ENCODE data around the gene SPON1. TPM values are rescaled to one million over a fixed set of nuclear protein-coding genes. Genes with fewer than 3 reads are reported as not detected.
A peak's percentile ranks its signal among the peaks of the same experiment; 100 is the strongest.

The SPON1 gene
- total and polyA plus RNA-seq, 9 donors: 15.3 to 35.2 (median 23.3) TPM

DNA sequence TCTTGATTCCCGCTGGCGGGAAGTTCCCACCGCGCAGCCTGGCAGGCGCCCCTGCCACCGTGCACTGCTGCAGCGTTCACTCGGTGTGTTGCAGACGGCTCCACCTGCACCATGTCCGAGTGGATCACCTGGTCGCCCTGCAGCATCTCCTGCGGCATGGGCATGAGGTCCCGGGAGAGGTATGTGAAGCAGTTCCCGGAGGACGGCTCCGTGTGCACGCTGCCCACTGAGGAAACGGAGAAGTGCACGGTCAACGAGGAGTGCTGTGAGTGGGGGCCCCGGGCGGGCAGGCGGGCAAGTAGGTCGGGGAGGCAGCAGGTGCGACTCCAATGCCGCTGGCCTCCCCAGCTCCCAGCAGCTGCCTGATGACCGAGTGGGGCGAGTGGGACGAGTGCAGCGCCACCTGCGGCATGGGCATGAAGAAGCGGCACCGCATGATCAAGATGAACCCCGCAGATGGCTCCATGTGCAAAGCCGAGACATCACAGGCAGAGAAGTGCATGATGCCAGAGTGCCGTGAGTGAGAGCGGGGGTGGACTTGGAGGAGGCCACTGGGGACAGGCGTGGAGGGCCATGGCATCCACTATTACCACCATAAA, 296.8 kb downstream of the SPON1 start:
- Histone ChIP-seq H3K9me3 (replicated peaks; ENCODE audit: control insufficient read depth, low read depth, low read length) (no peaks in the 10 kb centered on the region), H3K27ac (ENCODE audit: low read length) (no peak overlapping the region), H3K4me1 (ENCODE audit: control insufficient read depth, insufficient read depth, low read length) (peaks cover 34% of the 10 kb centered on the region), H3K4me3 (ENCODE audit: low read length) (no peak overlapping the region), H3K27me3 (ENCODE audit: control insufficient read depth, insufficient read depth, low read length) (peaks cover 4% of the 10 kb centered on the region), H3K36me3 (ENCODE audit: control insufficient read depth, insufficient read depth, low read length) (peaks cover 3% of the 10 kb centered on the region)
- DNase-seq: no peak
- 63% methylated on average over 34 of the region's 38 CpGs for WGBS (ENCODE audit: insufficient coverage)

DNA sequence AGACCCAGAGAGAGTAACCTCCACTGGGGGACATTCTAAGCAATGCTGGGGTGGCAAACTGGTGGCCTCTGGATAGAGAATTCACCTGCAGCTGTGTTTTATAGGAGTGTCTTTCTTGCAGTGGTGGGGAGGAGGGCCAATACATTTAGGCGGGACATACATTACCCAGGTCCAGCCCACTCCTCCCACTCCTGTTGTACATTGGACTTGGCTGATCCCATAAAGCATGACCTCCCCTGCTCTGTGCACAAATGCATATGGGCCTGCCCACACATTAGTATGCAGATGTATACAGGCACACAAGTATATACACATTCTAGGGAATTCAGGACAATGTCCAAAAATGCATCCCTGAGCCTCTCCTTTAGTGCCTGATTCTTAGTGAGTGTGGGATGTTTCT, 297.4 kb downstream of the SPON1 start:
- DNase-seq: no peak

DNA sequence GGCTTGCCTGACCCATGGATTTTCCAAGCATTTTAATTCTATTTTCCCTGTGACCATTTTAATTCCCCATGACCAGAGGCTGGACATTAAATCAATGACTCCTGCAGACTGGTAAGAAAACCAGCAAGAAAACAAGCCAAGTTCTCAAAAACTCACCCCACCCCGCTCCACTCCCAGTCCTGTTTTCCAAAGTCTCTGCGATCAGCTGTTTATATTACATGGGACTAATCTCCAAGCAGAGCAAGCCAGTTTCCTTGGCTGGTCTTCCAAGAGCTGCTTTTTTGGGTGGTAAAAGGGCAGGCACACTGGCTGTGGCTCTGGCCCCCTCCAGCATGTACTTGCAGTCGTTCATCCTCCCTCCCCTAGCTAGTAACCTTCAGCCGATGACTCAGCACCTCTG, 298.5 kb downstream of the SPON1 start:
- H3K4me1 ChIP-seq (ENCODE audit: control insufficient read depth, insufficient read depth, low read length): peaks cover 24% of the 10 kb centered on the region
- H3K27ac ChIP-seq (ENCODE audit: low read length): no peak overlapping the region
- WGBS (ENCODE audit: insufficient coverage): 83% methylated on average over 1 of the region's 4 CpGs
- no peaks in the 10 kb centered on the region for H3K9me3 ChIP-seq (replicated peaks; ENCODE audit: control insufficient read depth, low read depth, low read length)
- peaks cover 10% of the 10 kb centered on the region for H3K36me3 ChIP-seq (ENCODE audit: control insufficient read depth, insufficient read depth, low read length)
- no peak overlapping the region for H3K4me3 ChIP-seq (ENCODE audit: low read length)
- peak; percentile 77 for DNase-seq
- H3K27me3 ChIP-seq (ENCODE audit: control insufficient read depth, insufficient read depth, low read length): peaks cover 4% of the 10 kb centered on the region

More for the DNA sequence above, 297.4 kb downstream of the SPON1 start:
- no CpG with 5 or more reads among the region's 1 CpG for WGBS (ENCODE audit: insufficient coverage)
- Histone ChIP-seq H3K9me3 (replicated peaks; ENCODE audit: control insufficient read depth, low read depth, low read length) (no peaks in the 10 kb centered on the region), H3K27ac (ENCODE audit: low read length) (no peak overlapping the region), H3K27me3 (ENCODE audit: control insufficient read depth, insufficient read depth, low read length) (peaks cover 4% of the 10 kb centered on the region), H3K4me3 (ENCODE audit: low read length) (no peak overlapping the region), H3K36me3 (ENCODE audit: control insufficient read depth, insufficient read depth, low read length) (peaks cover 3% of the 10 kb centered on the region), H3K4me1 (ENCODE audit: control insufficient read depth, insufficient read depth, low read length) (peaks cover 28% of the 10 kb centered on the region)

DNA sequence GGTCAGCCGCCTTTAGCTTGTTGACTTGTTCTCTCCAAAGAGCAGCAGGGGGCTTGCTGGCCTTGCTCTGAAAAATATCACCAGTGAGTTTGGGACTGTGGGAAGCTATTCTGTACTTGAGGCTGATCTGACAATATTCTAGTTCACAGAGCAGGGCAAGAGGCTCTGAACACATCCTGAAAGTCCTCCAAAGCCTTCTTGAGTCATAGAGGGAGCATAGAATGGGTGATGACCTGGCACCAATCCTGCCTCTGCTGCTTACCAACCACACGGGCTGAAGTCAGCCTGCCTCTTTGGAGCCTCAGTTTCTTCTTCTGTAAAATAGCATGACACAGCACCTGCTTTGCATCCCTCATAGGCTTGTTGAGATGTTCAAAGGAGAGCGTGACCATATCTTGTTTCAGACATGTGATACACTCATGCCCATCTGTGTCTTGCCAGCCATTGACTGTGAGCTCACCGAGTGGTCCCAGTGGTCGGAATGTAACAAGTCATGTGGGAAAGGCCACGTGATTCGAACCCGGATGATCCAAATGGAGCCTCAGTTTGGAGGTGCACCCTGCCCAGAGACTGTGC, 299.8 kb downstream of the SPON1 start:
- peaks cover 24% of the 10 kb centered on the region for H3K4me1 ChIP-seq (ENCODE audit: control insufficient read depth, insufficient read depth, low read length)
- H3K4me3 ChIP-seq (ENCODE audit: low read length): no peak overlapping the region
- peaks cover 10% of the 10 kb centered on the region for H3K36me3 ChIP-seq (ENCODE audit: control insufficient read depth, insufficient read depth, low read length)
- DNase-seq: no peak
- WGBS (ENCODE audit: insufficient coverage): 91% methylated on average over 8 of the region's 8 CpGs
- no peaks in the 10 kb centered on the region for H3K9me3 ChIP-seq (replicated peaks; ENCODE audit: control insufficient read depth, low read depth, low read length)
- peaks cover 4% of the 10 kb centered on the region for H3K27me3 ChIP-seq (ENCODE audit: control insufficient read depth, insufficient read depth, low read length)
- no peak overlapping the region for H3K27ac ChIP-seq (ENCODE audit: low read length)

DNA sequence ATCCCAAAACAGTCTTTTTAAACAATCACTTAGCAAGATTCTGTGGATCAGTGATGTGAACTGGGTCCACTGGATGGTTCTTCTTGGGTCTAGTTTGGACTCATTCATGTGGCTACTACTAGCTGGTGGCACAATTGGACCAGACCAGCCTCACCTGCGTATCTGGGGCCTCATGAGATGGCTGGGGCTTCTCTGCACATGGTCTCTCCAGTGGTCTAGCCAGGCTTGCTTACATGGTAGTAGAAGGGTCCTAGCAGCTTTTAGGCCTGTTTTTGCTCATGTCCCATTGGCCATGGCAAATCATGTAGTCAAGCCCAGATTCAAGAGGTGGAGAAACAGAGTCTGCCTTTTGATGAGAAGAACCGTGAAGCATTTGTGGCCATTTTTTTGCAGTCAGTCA, 302.4 kb downstream of the SPON1 start:
- 92% methylated on average over 2 of the region's 2 CpGs for WGBS (ENCODE audit: insufficient coverage)
- H3K27ac ChIP-seq (ENCODE audit: low read length): no peak overlapping the region
- DNase-seq: no peak

DNA sequence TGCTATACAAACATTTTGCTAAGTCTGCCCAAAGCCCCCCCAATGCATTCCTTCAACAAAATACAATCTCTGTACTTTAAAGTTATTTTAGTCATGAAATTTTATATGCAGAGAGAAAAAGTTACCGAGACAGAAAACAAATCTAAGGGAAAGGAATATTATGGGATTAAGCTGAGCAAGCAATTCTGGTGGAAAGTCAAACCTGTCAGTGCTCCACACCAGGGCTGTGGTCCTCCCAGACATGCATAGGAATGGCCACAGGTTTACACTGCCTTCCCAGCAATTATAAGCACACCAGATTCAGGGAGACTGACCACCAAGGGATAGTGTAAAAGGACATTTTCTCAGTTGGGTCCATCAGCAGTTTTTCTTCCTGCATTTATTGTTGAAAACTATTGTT, 304.1 kb downstream of the SPON1 start:
- Histone ChIP-seq H3K36me3 (ENCODE audit: control insufficient read depth, insufficient read depth, low read length) (peaks cover 10% of the 10 kb centered on the region), H3K9me3 (replicated peaks; ENCODE audit: control insufficient read depth, low read depth, low read length) (no peaks in the 10 kb centered on the region), H3K4me1 (ENCODE audit: control insufficient read depth, insufficient read depth, low read length) (peaks cover 7% of the 10 kb centered on the region), H3K27ac (ENCODE audit: low read length) (no peak overlapping the region), H3K27me3 (ENCODE audit: control insufficient read depth, insufficient read depth, low read length) (no peaks in the 10 kb centered on the region), H3K4me3 (ENCODE audit: low read length) (no peak overlapping the region)
- no CpG with 5 or more reads among the region's 1 CpG for WGBS (ENCODE audit: insufficient coverage)
- DNase-seq: no peak

More for the DNA sequence above, 302.4 kb downstream of the SPON1 start:
- no peak overlapping the region for H3K4me3 ChIP-seq (ENCODE audit: low read length)
- peaks cover 10% of the 10 kb centered on the region for H3K36me3 ChIP-seq (ENCODE audit: control insufficient read depth, insufficient read depth, low read length)
- H3K27me3 ChIP-seq (ENCODE audit: control insufficient read depth, insufficient read depth, low read length): peaks cover 2% of the 10 kb centered on the region
- peaks cover 18% of the 10 kb centered on the region for H3K4me1 ChIP-seq (ENCODE audit: control insufficient read depth, insufficient read depth, low read length)
- no peaks in the 10 kb centered on the region for H3K9me3 ChIP-seq (replicated peaks; ENCODE audit: control insufficient read depth, low read depth, low read length)

DNA sequence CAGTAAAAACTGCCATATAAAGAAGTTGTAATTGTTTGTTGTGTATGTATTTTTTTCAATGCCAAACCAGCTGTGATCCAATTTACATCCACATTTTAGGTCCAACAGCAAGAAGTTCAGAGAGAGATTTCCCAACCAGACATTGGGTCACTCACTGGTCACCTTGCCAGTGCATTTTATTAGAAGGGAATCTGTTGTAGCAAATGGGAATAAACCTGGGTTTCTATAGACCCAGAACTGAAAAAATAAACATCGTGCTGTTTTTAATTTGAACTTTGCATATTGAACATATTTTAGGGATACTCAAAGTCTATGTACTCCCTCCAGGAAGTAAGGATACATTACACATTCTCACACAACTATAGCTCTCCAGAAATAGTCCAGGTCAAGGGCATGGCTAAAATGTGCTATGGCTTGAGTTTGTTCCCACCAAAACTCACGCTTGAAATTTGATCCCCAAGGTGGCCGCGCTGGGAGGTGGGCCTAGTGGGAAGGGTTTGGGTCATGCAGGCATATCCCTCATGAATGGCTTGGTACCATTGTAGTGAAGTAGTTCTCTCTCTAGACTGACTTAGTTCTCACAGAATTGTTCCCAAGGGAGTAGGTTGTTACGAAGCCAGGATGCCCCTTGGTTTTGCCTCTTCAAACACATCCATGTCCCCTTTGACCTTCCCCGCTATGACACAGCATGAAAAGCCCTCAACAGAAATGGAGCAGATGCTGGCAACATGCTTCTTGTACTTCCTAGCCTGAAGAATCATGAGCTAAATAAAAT, 305.5 kb downstream of the SPON1 start:
- Histone ChIP-seq H3K4me3 (ENCODE audit: low read length) (no peak overlapping the region), H3K27ac (ENCODE audit: low read length) (no peak overlapping the region), H3K4me1 (ENCODE audit: control insufficient read depth, insufficient read depth, low read length) (no peaks in the 10 kb centered on the region), H3K9me3 (replicated peaks; ENCODE audit: control insufficient read depth, low read depth, low read length) (no peaks in the 10 kb centered on the region), H3K36me3 (ENCODE audit: control insufficient read depth, insufficient read depth, low read length) (peaks cover 8% of the 10 kb centered on the region), H3K27me3 (ENCODE audit: control insufficient read depth, insufficient read depth, low read length) (no peaks in the 10 kb centered on the region)
- DNase-seq: no peak
- WGBS (ENCODE audit: insufficient coverage): 76% methylated on average over 3 of the region's 6 CpGs

DNA sequence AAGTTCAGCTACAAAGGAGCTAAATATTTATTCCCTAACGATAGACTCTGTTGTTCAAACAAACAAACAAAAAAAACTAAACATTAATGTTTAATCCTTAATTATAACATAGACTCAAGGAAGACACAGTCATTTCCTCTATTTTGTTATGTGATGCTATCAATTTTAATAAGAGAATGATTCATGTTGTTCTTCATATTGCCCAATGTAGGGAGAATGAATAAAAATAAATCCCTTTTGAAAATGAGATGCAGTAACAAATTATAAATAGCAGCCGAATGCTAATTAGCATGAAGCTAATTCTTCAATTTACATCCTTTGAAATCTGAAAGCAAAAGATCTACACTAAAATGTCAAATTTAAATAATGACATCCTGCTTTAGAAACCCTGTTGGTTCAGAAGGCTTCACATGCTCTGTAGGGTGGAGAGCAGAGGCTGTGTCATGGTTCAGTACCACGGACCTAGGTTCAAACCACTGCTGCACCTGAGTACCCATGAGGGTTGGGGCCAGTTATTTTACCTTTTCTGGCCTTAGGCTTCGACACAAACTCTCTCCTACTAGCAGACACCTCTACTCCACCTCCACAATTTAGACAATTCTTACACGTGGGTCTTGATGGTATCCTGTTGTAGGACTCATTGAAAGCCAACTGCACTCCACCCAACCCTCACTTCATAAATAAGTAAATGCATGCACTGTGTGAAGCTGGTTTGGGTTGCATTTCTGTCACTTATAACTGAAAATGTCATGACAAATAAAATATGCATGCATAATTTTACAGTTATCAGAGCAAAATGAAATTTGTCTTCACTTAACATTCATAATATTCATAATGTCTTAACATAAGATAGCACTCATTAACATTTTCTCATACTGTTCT, 307.4 kb downstream of the SPON1 start:
- Histone ChIP-seq H3K4me3 (ENCODE audit: low read length) (no peak overlapping the region), H3K27ac (ENCODE audit: low read length) (no peak overlapping the region), H3K27me3 (ENCODE audit: control insufficient read depth, insufficient read depth, low read length) (no peaks in the 10 kb centered on the region), H3K36me3 (ENCODE audit: control insufficient read depth, insufficient read depth, low read length) (peaks cover 6% of the 10 kb centered on the region), H3K9me3 (replicated peaks; ENCODE audit: control insufficient read depth, low read depth, low read length) (no peaks in the 10 kb centered on the region), H3K4me1 (ENCODE audit: control insufficient read depth, insufficient read depth, low read length) (no peaks in the 10 kb centered on the region)
- no CpG with 5 or more reads among the region's 5 CpGs for WGBS (ENCODE audit: insufficient coverage)
- DNase-seq: no peak

DNA sequence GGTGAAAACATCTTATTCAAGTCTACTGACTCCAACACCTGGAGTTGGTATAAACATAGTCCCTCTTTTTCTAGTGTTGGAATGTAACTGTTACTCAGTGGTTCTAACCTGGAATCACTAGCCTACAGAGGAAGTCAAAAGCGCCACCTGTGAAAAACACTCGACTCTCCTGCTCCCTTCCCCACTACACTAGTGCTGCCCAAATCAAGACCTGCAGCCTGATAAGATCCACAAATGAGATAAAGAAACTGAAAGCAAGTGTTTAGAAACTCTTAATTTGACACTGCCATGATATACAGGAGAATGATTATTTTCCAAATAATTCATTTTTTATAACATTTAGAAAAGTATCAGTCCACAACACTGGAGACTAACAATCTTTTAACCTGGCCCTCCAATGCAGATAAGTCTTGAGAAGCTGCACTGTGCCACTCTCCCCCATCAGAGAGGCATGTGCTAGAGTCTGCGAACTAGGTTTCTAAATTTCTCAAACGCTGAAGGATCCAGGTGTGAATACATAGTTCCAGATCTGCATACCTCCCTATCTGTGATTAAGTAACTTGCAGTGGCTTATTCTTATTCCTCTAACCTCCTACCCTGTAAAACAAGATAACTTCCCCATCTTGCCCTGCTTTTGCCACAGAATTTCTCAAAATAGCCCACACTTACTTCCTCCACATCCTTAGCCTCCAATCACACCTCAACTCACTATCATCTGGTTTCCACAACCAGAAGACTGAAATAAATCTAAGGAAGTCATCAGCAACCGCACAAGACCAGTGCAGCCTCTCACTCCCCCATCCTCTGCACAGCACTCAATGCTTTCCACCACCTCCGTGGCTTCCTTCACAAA, 308.4 kb downstream of the SPON1 start:
- Histone ChIP-seq H3K27ac (ENCODE audit: low read length) (no peak overlapping the region), H3K4me1 (ENCODE audit: control insufficient read depth, insufficient read depth, low read length) (no peaks in the 10 kb centered on the region), H3K27me3 (ENCODE audit: control insufficient read depth, insufficient read depth, low read length) (no peaks in the 10 kb centered on the region), H3K36me3 (ENCODE audit: control insufficient read depth, insufficient read depth, low read length) (no peaks in the 10 kb centered on the region), H3K9me3 (replicated peaks; ENCODE audit: control insufficient read depth, low read depth, low read length) (no peaks in the 10 kb centered on the region), H3K4me3 (ENCODE audit: low read length) (no peak overlapping the region)
- 78% methylated on average over 2 of the region's 6 CpGs for WGBS (ENCODE audit: insufficient coverage)
- no peak for DNase-seq

Data from muscle of leg (tissue), 11 donors.